Thyroid gland (tissue), 4 donors: ENCODE results near the gene VWA5B2.

Experiments
- CTCF ChIP-seq, 6 experiments: fragments of 200-600 bp in 3 of 6; fragments of 450-650 bp in 3 of 6; sonication (generic) in 3 of 6; IDR thresholded peaks; one replicate each; pipeline ENCODE4 v1.5.1; 2016 to 2019; ENCODE audit warnings: antibody characterized with exemption in 6 of 6, mild to moderate bottlenecking in 2 of 6, inconsistent platforms in 1 of 6, moderate library complexity in 1 of 6
- POLR2A ChIP-seq, 2 donors: fragments of 450-650 bp; IDR thresholded peaks; one replicate each; pipeline ENCODE4 v1.6.1; 2017; ENCODE audit warnings: antibody characterized with exemption in 2 of 2, mild to moderate bottlenecking in 2 of 2, moderate library complexity in 1 of 2

- TF ChIP-seq CTCF (IDR thresholded peaks at IDR 0.05) (no peak), POLR2A (IDR thresholded peaks at IDR 0.05) (no peak)
Measured at GRCh38 chr3:184236033-184236410, 6.6 kb downstream of the VWA5B2 start.
